ENCODE data around the gene ENO1.
"Not testable (repeated sequence)": the region's sequence is repeated elsewhere in the genome, so short reads cannot be mapped to it uniquely, and the experiment has no call there.

The ENO1 gene

GRCh38 chr1:8845104-8846097 is 33.1 kb downstream of the ENO1 start:
- DNase-seq (ENCODE audit: low read depth, low spot score) = no peak

- no peak for DNase-seq (ENCODE audit: low read depth, low spot score)
Observed at GRCh38 chr1:8844501-8845006, 33.9 kb downstream of the ENO1 start.

DNA sequence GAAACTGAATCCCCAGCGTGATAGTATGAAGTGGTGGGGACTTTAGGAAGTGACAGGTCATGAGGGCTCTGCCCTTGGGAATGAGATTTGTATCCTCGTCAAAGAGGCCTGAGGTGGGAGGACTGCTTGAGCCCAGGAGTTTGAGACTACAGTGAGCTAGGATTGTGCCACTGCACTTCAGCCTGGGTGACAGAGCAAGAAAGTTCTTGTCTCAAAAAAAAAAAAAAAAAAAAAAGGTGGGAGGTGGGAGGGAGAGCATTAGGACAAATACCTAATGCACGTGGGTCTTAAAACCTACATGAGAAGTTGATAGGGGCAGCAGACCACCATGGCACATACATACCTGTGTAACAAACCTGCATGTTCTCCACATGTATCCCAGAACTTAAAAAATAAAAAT is 37.1 kb downstream of the ENO1 start:
- no peak for DNase-seq (ENCODE audit: low read depth, low spot score)

DNA sequence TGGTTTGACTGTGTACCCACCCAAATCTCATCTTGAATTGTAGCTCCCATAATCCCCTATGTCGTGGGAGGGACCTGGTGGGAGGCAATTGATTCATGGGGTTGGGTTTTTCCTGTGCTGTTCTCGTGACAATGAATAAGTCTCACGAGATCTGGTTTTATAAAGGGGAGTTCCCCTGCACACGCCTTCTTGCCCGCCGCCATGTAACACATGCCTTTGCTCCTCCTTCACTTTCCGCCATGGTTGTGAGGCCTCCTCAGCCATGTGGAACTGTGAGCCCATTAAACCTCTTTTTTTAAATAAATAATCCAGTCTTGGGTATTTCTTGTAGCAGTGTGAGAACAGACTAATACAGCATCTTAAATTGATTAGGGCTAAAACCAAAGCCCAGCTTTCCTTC is 38.5 kb downstream of the ENO1 start:
- no peak for DNase-seq (ENCODE audit: low read depth, low spot score)

- DNase-seq (ENCODE audit: low read depth, low spot score) = no peak
Observed at GRCh38 chr1:8835941-8836643, 42.4 kb downstream of the ENO1 start.

DNA sequence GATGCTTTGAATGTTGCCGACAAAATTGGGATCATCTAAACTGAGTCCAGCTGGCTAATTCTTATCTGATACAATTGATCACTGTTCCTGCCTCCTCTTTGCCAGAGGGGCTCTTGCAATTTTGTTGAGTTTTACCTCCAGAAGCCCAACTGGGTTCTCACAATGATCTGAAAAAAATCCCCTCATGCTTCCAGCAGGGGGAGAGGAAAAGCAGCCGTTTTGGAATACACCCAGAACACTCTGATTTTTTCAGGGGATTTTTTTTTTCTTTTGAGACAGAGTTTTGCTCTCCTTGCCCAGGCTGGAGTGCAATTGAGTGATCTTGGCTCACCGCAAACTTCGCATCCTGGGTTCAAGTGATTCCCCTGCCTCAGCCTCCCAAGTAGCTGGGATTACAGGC is 47.1 kb downstream of the ENO1 start:
- DNase-seq (ENCODE audit: low read depth, low spot score) = no peak

- not testable (repeated sequence) for DNase-seq (ENCODE audit: low read depth, low spot score)
Observed at GRCh38 chr1:8830732-8831131, 47.8 kb downstream of the ENO1 start.

GRCh38 chr1:8825985-8826481 is 52.5 kb downstream of the ENO1 start:
- DNase-seq (ENCODE audit: low read depth, low spot score) = no peak

- no peak for DNase-seq (ENCODE audit: low read depth, low spot score)
Observed at GRCh38 chr1:8823295-8823664, 55.2 kb downstream of the ENO1 start.

DNA sequence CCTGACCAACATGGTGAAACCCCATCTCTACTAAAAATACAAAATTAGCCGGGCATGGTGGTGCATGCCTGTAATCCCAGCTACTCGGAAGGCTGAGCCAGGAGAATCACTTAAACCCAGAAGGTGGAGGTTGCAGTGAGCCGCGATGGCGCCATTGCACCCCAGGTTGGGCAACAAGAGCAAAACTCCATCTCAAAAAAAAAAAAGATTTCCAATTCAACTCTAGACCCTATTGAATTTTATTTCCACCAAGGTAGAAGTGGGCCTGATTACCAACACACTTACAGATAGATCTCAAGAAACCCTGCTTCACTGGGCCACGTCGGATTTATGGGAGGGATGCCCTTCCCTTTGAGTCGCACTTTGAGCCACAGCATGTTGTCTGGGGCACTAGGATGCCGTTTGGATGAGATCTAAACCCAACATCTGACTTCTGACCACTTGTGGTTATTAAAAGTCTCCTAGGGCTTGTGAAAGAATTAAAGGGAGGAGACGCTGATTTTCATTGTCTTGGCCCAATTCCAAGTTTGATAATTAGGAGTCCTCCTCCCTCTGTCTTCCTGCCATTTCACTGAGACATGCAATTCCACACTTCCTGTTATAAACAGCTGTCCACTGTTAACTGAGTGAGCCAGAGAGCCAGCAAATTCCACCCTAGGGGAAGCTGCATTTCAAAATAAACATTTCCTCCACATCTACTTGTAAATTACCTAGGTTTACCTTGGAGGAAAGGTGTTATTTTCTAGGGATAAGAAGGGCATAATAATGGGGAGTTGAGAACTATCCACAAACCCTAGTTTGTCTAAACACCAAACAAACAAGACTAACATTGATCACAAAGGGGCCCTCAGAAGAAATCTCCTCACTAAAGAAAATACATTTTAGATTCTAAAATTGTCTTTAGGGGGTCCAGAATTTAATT is 55.9 kb downstream of the ENO1 start:
- DNase-seq (ENCODE audit: low read depth, low spot score) = no peak

- DNase-seq (ENCODE audit: low read depth, low spot score) = no peak
Observed at GRCh38 chr1:8821084-8821483, 57.4 kb downstream of the ENO1 start.

DNA sequence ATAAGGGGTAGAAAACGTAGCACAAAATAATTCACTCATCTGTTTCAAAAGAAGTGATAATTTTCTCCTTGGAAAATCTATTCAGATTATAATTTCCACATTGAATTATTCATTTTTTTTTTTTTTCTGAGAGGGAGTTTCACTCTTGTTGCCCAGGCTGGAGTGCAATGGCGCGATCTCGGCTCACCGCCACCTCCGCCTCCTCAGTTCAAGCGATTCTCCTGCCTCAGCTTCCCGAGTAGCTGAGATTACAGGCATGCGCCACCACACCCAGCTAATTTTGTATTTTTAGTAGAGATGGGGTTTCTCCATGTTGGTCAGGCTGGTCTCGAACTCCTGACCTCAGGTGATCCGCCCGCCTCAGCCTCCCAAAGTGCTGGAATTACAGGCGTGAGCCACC is 59.7 kb downstream of the ENO1 start:
- DNase-seq (ENCODE audit: low read depth, low spot score) = not testable (repeated sequence)

DNA sequence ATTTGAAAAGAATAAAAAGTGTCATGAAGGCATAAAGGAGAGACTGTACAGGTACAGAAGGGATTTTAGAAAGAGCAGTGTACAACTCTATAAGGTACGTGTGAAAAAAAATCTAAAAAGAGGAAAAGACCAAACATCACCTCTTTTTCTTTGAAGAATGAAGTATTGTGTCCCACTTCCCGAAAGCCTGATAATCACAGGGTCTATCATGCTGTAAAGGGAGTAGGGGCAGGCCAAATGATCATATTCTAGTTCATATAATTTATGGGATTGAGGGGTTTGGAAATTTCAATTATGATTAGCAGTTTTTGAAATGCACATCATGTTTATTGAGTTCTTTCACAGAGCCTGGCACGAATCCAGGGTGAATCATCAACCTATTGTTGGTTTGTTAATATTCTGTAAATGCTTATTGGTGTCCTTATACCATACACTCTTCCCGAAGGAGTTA is 60.1 kb downstream of the ENO1 start:
- DNase-seq (ENCODE audit: low read depth, low spot score) = no peak

GRCh38 chr1:8817412-8818324 is 60.8 kb downstream of the ENO1 start, which contains the start of gene RERE:
TSS of gene RERE (minus strand) at chr1:8817640.
- peak; percentile 91 for DNase-seq (ENCODE audit: low read depth, low spot score)

GRCh38 chr1:8816831-8817411 is 61.6 kb downstream of the ENO1 start:
- peak; percentile 1 for DNase-seq (ENCODE audit: low read depth, low spot score)

DNA sequence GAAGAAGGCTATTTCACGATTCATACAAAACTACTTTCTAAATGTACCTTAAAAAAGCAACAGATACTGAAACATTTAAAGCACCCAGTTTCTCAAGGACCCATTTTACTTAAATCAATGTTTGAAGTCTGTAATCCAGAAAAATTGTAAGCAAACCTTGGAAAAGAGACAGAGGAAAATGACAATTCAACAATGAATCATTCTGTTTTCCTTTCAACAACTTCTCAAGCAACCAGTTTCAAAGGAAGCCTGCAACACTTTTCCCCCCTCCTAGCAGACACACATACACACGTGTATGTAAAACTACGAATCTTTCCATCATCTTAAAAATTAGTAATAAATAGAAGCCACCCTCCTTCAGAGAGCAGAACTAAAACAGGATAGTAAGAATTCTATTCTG is 62.2 kb downstream of the ENO1 start:
- DNase-seq (ENCODE audit: low read depth, low spot score) = no peak

DNA sequence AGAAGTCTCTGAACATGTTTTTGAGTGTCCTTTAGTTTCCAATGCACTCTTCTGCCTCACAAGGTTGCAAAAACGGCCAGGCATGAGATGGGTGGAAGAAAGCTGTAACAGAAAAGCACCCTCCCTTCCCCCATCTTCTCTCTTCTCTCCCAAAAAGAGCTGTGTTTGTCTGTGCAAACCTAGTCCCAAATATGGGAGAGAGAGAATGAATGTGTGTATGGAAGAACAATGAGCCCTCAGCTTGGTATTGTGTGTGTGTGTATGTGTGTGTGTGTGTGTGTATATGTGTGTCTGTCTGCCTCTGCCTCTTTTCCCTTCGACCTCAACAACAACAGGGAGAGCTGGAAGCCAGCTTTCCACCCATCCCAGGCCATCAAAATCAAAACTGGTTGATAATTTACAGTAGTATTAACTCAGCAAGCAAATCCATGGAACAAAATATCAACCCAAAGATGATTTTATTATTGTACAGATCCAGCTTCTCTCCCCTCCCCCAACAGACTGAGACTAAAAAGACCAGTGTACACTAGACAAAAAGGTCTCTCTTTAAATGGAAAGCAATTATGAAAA is 62.8 kb downstream of the ENO1 start:
- no peak for DNase-seq (ENCODE audit: low read depth, low spot score)

DNA sequence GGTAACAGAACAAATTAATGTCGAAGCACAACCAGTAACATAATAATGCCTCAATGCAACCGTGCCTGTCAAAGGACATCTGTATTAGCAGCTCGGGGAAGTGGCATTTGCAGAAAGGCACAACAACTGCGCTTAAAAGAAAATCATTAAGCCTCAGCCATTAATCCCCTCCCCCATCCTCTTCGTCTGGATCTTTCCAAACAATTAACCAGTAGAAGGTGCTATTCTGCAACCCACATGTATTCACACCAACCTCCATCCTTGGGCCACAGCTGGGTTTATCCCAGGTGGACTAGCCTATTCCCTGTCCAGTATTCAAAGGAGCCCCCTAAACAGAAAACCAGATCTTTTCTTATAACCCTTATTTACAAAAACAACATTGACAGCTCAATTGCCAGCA is 63.6 kb downstream of the ENO1 start:
- DNase-seq (ENCODE audit: low read depth, low spot score) = no peak

DNA sequence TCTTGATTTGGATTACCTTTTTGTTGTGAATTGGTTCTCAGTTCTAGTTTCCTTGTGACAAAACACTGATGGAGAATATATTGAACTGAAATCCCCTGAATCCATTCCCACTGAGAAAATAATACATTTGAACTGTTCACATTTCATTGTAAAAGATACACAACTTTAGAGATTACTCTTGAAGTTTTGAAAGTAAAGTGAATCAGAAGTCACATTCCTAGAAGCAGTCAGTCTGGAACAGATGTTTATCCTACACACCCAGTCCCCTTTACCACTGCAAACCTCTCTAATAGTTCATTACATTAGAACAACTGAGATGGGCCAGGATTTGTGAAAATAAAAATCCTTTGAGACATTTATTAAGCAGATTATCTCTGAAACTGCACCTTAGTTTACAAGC is 64.5 kb downstream of the ENO1 start:
- DNase-seq (ENCODE audit: low read depth, low spot score) = no peak

All from activated naive CD8-positive, alpha-beta T cell treated with anti-CD3 and anti-CD28 coated beads, Interleukin-2, amount 50 U/mL, for 16 hours (primary cell).